Nephron progenitor cell (in vitro differentiated cells): ENCODE data around the gene TMEM140.
A peak's percentile ranks its signal among the peaks of the same experiment; 100 is the strongest.

Experiments used
- DNase-seq: peaks from one replicate; pipeline ENCODE4 v3.0.0; 2021
- H3K27ac Mint-ChIP-seq: 2 replicates; pipeline ENCODE4 v1.8.0; 2021; ENCODE audit warnings: mild to moderate bottlenecking, moderate library complexity, mixed read lengths
- H3K27me3 Mint-ChIP-seq: 2 replicates; pipeline ENCODE4 v1.8.0; 2021; ENCODE audit warnings: mild to moderate bottlenecking, low read depth, mixed read lengths; ENCODE audit not compliant: poor library complexity
- H3K36me3 Mint-ChIP-seq: 2 replicates; pipeline ENCODE4 v1.8.0; 2021; ENCODE audit warnings: low read depth, mixed read lengths
- H3K4me1 Mint-ChIP-seq: 2 replicates; pipeline ENCODE4 v1.8.0; 2021; ENCODE audit warnings: mixed read lengths
- H3K4me3 Mint-ChIP-seq: 2 replicates; pipeline ENCODE4 v1.8.0; 2021; ENCODE audit warnings: mild to moderate bottlenecking, moderate library complexity, mixed read lengths
- H3K9me3 Mint-ChIP-seq: 2 replicates; pipeline ENCODE4 v1.8.0; 2021; ENCODE audit warnings: mild to moderate bottlenecking, moderate library complexity, mixed read lengths
- CTCF ChIP-seq: fragments of 200-600 bp; sonication (generic); IDR thresholded peaks from 2 replicates; pipeline ENCODE4 v1.5.0; 2021; ENCODE audit warnings: antibody characterized with exemption

Gene TMEM140

GRCh38 chr7:135147899-135148721, at the start of gene TMEM140:
Gene TMEM140 (plus strand): TSS chr7:135148072. CDS start chr7:135164442, 16,370 bp downstream.
- no peak for TF ChIP-seq CTCF
- H3K9me3 Mint-ChIP-seq: peaks cover 7% of the 10 kb centered on the region
- DNase-seq: no peak

GRCh38 chr7:135098391-135098790, 49.5 kb upstream of the TMEM140 start:
- Mint-ChIP-seq H3K27ac (no peak overlapping the region), H3K4me1 (peaks cover 5% of the 10 kb centered on the region), H3K9me3 (no peaks in the 10 kb centered on the region), H3K27me3 (no peaks in the 10 kb centered on the region), H3K36me3 (no peaks in the 10 kb centered on the region), H3K4me3 (no peak overlapping the region)
- TF ChIP-seq CTCF: no peak
- DNase-seq: no peak

More at GRCh38 chr7:135147899-135148721, at the start of gene TMEM140:
- no peaks in the 10 kb centered on the region for H3K27me3 Mint-ChIP-seq
- H3K27ac Mint-ChIP-seq: peak within 1 kb of the TSS; percentile 49
- H3K4me3 Mint-ChIP-seq: no peak within 1 kb of the TSS
- peaks cover 10% of the 10 kb centered on the region for H3K36me3 Mint-ChIP-seq
- H3K4me1 Mint-ChIP-seq: peaks cover 31% of the 10 kb centered on the region

GRCh38 chr7:135100856-135101255, 47.0 kb upstream of the TMEM140 start:
- Mint-ChIP-seq H3K27ac (no peak overlapping the region), H3K36me3 (peaks cover 4% of the 10 kb centered on the region), H3K9me3 (peaks cover 15% of the 10 kb centered on the region), H3K4me1 (no peaks in the 10 kb centered on the region), H3K27me3 (no peaks in the 10 kb centered on the region), H3K4me3 (no peak overlapping the region)
- DNase-seq: no peak
- no peak for TF ChIP-seq CTCF

GRCh38 chr7:135102372-135102771, 45.5 kb upstream of the TMEM140 start:
- Mint-ChIP-seq H3K9me3 (peaks cover 19% of the 10 kb centered on the region), H3K27ac (no peak overlapping the region), H3K4me1 (no peaks in the 10 kb centered on the region), H3K27me3 (peaks cover 5% of the 10 kb centered on the region), H3K4me3 (no peak overlapping the region), H3K36me3 (peaks cover 6% of the 10 kb centered on the region)
- DNase-seq: no peak
- no peak for TF ChIP-seq CTCF

- Mint-ChIP-seq H3K9me3 (peaks cover 15% of the 10 kb centered on the region), H3K27me3 (peaks cover 11% of the 10 kb centered on the region), H3K4me1 (no peaks in the 10 kb centered on the region), H3K4me3 (no peak overlapping the region), H3K36me3 (peaks cover 6% of the 10 kb centered on the region), H3K27ac (no peak overlapping the region)
- no peak for DNase-seq
- TF ChIP-seq CTCF: no peak
These were observed 38.3 kb upstream of the TMEM140 start for GRCh38 chr7:135109562-135109961.

- Mint-ChIP-seq H3K36me3 (peaks cover 6% of the 10 kb centered on the region), H3K4me1 (no peaks in the 10 kb centered on the region), H3K9me3 (peaks cover 11% of the 10 kb centered on the region), H3K4me3 (no peak overlapping the region), H3K27ac (no peak overlapping the region), H3K27me3 (peaks cover 11% of the 10 kb centered on the region)
- TF ChIP-seq CTCF: no peak
- DNase-seq: no peak
These were observed 37.9 kb upstream of the TMEM140 start for GRCh38 chr7:135109976-135110375.
